Esophagus squamous epithelium (tissue), 5 donors: ENCODE measurements around the gene FBXO42. TPM values are rescaled to one million over a fixed set of nuclear protein-coding genes. Genes with fewer than 3 reads are reported as not detected.
A peak's percentile ranks its signal among the peaks of the same experiment; 100 is the strongest.
"Not testable (repeated sequence)": the region's sequence is repeated elsewhere in the genome, so short reads cannot be mapped to it uniquely, and the experiment has no call there.

Experiments used
- DNase-seq: peaks from one replicate; lab custom pipeline; 2025; lab: John Stamatoyannopoulos, UW
- H3K27ac ChIP-seq, 4 donors: fragments of 200-600 bp; sonication (generic); one replicate each; pipeline ENCODE4 v1.5.1; 2016 to 2019; ENCODE audit warnings: mild to moderate bottlenecking in 1 of 4
- H3K27me3 ChIP-seq, 4 donors: fragments of 200-600 bp; sonication (generic); 1 replicate in 3 of 4; 2 replicates in 1 of 4; pipeline versions ENCODE4 v1.5.1 to v1.6.0; 2017 to 2021; ENCODE audit warnings: antibody characterized with exemption in 1 of 4
- H3K36me3 ChIP-seq, 3 donors: fragments of 200-600 bp; sonication (generic); one replicate each; pipeline ENCODE4 v1.5.1; 2016 to 2019
- H3K4me1 ChIP-seq, 3 donors: fragments of 200-600 bp; sonication (generic); one replicate each; pipeline ENCODE4 v1.5.1; 2017 to 2019
- H3K4me3 ChIP-seq, 4 donors: fragments of 200-600 bp; sonication (generic); 1 replicate in 3 of 4; 2 replicates in 1 of 4; pipeline ENCODE4 v1.5.1; 2016 to 2019; ENCODE audit warnings: mild to moderate bottlenecking in 2 of 4, moderate library complexity in 1 of 4
- H3K9me3 ChIP-seq, 3 donors: fragments of 200-600 bp; sonication (generic); one replicate each; pipeline ENCODE4 v1.5.1; 2016 to 2019
- CTCF ChIP-seq, 6 experiments: fragments of 450-650 bp in 4 of 6; fragments of 200-600 bp in 2 of 6; sonication (generic) in 2 of 6; IDR thresholded peaks; one replicate each; pipeline ENCODE4 v1.5.1; 2016 to 2019; ENCODE audit warnings: antibody characterized with exemption in 6 of 6, mild to moderate bottlenecking in 4 of 6, moderate library complexity in 4 of 6
- POLR2A ChIP-seq, 4 donors: fragments of 450-650 bp; IDR thresholded peaks; one replicate each; pipeline ENCODE4 v1.6.1; 2017; ENCODE audit warnings: antibody characterized with exemption in 4 of 4, mild to moderate bottlenecking in 4 of 4, moderate library complexity in 3 of 4
- WGBS, 2 donors: methylation state at CpG; one replicate each; pipeline ENCODE4 v1.1.5; 2018; 5-methylcytosine and 5-hydroxymethylcytosine counted together
- intact Hi-C: fragments of 100-400 bp; cut with DNase I; formaldehyde crosslinking; loops from one replicate; pipeline ENCODE4 v1.15.0; 2022
- total RNA-seq, 4 donors: library from RNA; depleted of rRNA; stranded (reverse); fragments of >200 nt; gene quantifications; one replicate each; pipeline ENCODE4 v1.1.0, GENCODE V29; 2016
- donor health status: DM: yes; HTN: yes; CAD: no.

FBXO42 gene
- total RNA-seq, 4 donors from 2014 or later = 15.9 to 29.0 (median 20.2) TPM

GRCh38 chr1:16229976-16230740 lies 122.1 kb downstream of the FBXO42 start:
- Histone ChIP-seq H3K4me1 (peaks cover 0 to 22% (median 0%) of the 10 kb centered on the region in 3 donors), H3K9me3 (peaks cover 0 to 6% (median 0%) of the 10 kb centered on the region in 3 donors), H3K27me3 (peaks cover 0 to 33% (median 9%) of the 10 kb centered on the region in 4 donors), H3K36me3 (peaks cover 0 to 26% (median 0%) of the 10 kb centered on the region in 3 donors), H3K27ac (no peak overlapping the region), H3K4me3 (no peak overlapping the region)
- intact Hi-C loops = no loop called here
- DNase-seq = no peak
- TF ChIP-seq CTCF (IDR thresholded peaks at IDR 0.05) (no peak), POLR2A (IDR thresholded peaks at IDR 0.05) (no peak)
- WGBS, 2 donors = 73 to 96% methylated on average over 4 to 5 of the region's 13 CpGs

GRCh38 chr1:16226490-16227179 lies 125.6 kb downstream of the FBXO42 start:
- TF ChIP-seq CTCF (IDR thresholded peaks at IDR 0.05) = no peak
- no peak for TF ChIP-seq POLR2A (IDR thresholded peaks at IDR 0.05)

DNA sequence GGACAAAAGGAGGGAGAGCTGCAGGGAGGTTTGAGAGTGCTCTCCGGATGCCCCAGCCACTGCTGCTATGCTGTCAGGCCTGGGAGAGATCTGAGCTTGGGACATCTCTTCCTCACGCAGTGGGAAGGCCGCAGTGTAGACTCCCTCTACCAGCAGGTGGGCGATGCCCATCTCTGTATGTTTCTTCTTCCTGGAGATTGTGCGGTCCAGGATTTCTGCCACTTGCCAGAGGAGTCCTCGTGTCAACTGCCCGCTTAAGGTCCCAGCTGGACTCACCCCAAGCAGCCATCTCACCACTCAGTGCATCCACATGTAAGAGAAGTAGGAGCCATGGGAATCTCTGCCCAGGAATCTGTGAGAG lies 126.2 kb downstream of the FBXO42 start:
- WGBS, 2 donors = 88% methylated on average over 4 of the region's 7 CpGs; no CpG with 5 or more reads in 1 of the 2 donors
- no peak overlapping the region for H3K27ac ChIP-seq

More at GRCh38 chr1:16226490-16227179, 125.6 kb downstream of the FBXO42 start:
- Histone ChIP-seq H3K4me3 (peak overlapping the region in 3 of 4 donors; percentile 17 to 44 (median 26)), H3K27ac (no peak overlapping the region), H3K36me3 (peaks cover 0 to 4% (median 0%) of the 10 kb centered on the region in 3 donors), H3K27me3 (peaks cover 0 to 33% (median 9%) of the 10 kb centered on the region in 4 donors), H3K4me1 (peaks cover 0 to 15% (median 0%) of the 10 kb centered on the region in 3 donors), H3K9me3 (peaks cover 0 to 6% (median 0%) of the 10 kb centered on the region in 3 donors)
- no peak for DNase-seq
- intact Hi-C loops = no loop called here
- WGBS, 2 donors = 53 to 64% methylated on average over 3 to 9 of the region's 46 CpGs

GRCh38 chr1:16224472-16224871 lies 127.8 kb downstream of the FBXO42 start:
- Histone ChIP-seq H3K27ac (no peak overlapping the region), H3K4me1 (peaks cover 0 to 15% (median 0%) of the 10 kb centered on the region in 3 donors), H3K9me3 (peaks cover 0 to 6% (median 0%) of the 10 kb centered on the region in 3 donors), H3K36me3 (no peaks in the 10 kb centered on the region), H3K27me3 (peaks cover 0 to 33% (median 9%) of the 10 kb centered on the region in 4 donors), H3K4me3 (no peak overlapping the region)
- no peak for DNase-seq
- 75 to 84% methylated on average over 3 of the region's 3 CpGs for WGBS, 2 donors
- TF ChIP-seq CTCF (IDR thresholded peaks at IDR 0.05) (no peak), POLR2A (IDR thresholded peaks at IDR 0.05) (no peak)
- intact Hi-C loops = no loop called here

More for the DNA sequence above, 126.2 kb downstream of the FBXO42 start:
- TF ChIP-seq CTCF (IDR thresholded peaks at IDR 0.05) = no peak
- TF ChIP-seq POLR2A (IDR thresholded peaks at IDR 0.05) = no peak
- H3K36me3 ChIP-seq = no peaks in the 10 kb centered on the region
- peaks cover 0 to 33% (median 9%) of the 10 kb centered on the region in 4 donors for H3K27me3 ChIP-seq
- H3K4me1 ChIP-seq = peaks cover 0 to 15% (median 0%) of the 10 kb centered on the region in 3 donors
- intact Hi-C loops = no loop called here
- DNase-seq = no peak
- peaks cover 0 to 6% (median 0%) of the 10 kb centered on the region in 3 donors for H3K9me3 ChIP-seq
- no peak overlapping the region for H3K4me3 ChIP-seq

GRCh38 chr1:16222716-16223115 lies 129.6 kb downstream of the FBXO42 start:
- H3K9me3 ChIP-seq, H3K4me3 ChIP-seq, DNase-seq, H3K27ac ChIP-seq, H3K36me3 ChIP-seq, intact Hi-C loops: not testable (repeated sequence)
- peaks cover 0 to 23% (median 9%) of the 10 kb centered on the region in 4 donors for H3K27me3 ChIP-seq
- 92 to 96% methylated on average over 9 to 14 of the region's 14 CpGs for WGBS, 2 donors
- peaks cover 3 to 21% (median 5%) of the 10 kb centered on the region in 3 donors for H3K4me1 ChIP-seq
